Measurements from ENCODE around the gene PITPNM3. TPM values are rescaled to one million over a fixed set of nuclear protein-coding genes. Genes with fewer than 3 reads are reported as not detected.

The PITPNM3 gene
- total RNA-seq, 1 donor from 2014 or later: 0.20 TPM

GRCh38 chr17:6480303-6480675 is 76.1 kb downstream of the PITPNM3 start:
- DNase-seq (ENCODE audit: low read depth in 2 of 2): no peak

GRCh38 chr17:6479622-6480302 is 76.6 kb downstream of the PITPNM3 start:
- DNase-seq (ENCODE audit: low read depth in 2 of 2): peak; percentile 19 to 22

- DNase-seq (ENCODE audit: low read depth in 2 of 2): no peak
Measured at GRCh38 chr17:6478486-6478885, 77.9 kb downstream of the PITPNM3 start.

GRCh38 chr17:6477831-6478383 is 78.4 kb downstream of the PITPNM3 start:
- no peak for DNase-seq (ENCODE audit: low read depth in 2 of 2)

GRCh38 chr17:6476810-6477179 is 79.6 kb downstream of the PITPNM3 start:
- no peak for DNase-seq (ENCODE audit: low read depth in 2 of 2)

DNA sequence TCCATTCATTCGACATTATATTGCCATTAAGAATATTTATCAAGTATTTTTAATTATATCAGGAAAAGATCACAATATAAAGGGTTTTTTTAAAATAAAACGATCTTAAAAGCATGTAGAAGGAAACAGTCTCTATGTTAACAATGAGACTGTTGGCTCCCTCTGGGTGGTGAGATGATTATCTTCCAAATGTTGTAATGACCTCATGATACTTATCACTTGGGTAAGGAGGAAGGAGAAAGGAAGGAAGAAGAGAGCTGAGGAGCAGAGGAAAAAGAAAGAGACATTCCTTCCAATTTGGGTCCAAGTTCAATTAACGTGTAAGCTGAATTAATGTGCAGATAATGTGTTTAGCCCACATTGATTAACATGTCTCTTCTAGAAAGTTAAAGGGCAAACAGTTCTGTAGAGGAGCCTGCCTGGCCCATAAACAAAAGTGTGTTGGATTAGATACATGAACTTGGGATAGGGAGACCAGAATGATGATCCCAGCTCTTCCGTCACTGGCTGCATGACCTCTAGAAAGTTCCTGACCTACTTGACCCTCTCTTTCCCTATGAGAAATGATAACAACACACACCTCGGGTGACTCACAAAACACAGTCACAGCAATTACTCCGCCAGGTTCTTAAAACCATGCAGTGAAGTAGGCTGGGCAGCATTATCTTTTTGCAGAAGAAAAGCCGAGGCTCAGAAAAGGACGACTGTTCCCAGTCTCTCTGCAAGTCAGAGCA is 80.1 kb downstream of the PITPNM3 start:
- peak; percentile 14 to 38 for DNase-seq (ENCODE audit: low read depth in 2 of 2)

DNA sequence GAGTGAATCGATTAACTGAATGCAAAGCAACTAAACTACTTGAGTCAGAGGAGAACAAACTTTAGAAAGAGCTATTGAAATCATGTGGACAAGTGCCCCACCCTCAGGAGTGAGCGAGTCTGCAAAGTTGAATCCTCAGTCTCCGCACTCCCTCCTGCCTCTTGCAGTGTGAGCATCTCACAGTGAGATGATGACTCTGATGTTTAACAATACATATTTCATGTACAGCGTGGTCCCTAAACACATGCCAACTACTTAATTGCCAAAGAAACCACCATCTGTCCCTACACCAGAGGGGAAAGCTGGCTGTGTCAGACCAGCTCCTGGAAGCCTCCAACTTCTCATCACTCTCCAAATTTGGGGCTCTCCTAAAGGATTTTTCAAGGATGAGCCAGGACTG is 80.9 kb downstream of the PITPNM3 start:
- no peak for DNase-seq (ENCODE audit: low read depth in 2 of 2)

GRCh38 chr17:6474906-6475305 is 81.4 kb downstream of the PITPNM3 start:
- no peak for DNase-seq (ENCODE audit: low read depth in 2 of 2)

GRCh38 chr17:6474376-6474775 is 82.0 kb downstream of the PITPNM3 start:
- no peak for DNase-seq (ENCODE audit: low read depth in 2 of 2)

- DNase-seq (ENCODE audit: low read depth in 2 of 2): peak; percentile 69 to 82
Measured at GRCh38 chr17:6473128-6473767, 83.1 kb downstream of the PITPNM3 start.

DNA sequence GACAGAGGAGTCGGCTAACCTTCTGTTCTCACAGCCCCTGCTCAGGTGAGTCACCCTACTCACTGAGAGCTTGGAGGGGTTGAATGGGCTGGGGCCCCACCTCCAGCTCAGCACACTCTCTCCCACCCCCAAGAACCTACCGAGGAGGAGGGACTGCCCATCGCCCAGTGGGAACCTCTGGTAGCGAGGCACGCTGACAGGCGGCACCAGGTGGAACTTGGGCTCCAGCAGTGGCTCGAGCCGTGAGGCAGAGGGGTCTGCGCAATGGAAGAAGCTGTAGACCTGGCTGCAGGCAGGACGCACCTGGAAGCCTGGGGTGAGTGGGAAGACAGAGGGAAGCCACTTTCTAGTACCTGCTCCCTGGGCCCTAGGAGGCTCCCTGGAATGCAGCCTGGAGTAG is 83.8 kb downstream of the PITPNM3 start:
- no peak for DNase-seq (ENCODE audit: low read depth in 2 of 2)

- DNase-seq (ENCODE audit: low read depth in 2 of 2): peak in 1 of 2 donors; percentile 57
Measured at GRCh38 chr17:6471531-6472465, 84.6 kb downstream of the PITPNM3 start.

- DNase-seq (ENCODE audit: low read depth in 2 of 2): no peak
Measured at GRCh38 chr17:6470751-6471521, 85.4 kb downstream of the PITPNM3 start.

DNA sequence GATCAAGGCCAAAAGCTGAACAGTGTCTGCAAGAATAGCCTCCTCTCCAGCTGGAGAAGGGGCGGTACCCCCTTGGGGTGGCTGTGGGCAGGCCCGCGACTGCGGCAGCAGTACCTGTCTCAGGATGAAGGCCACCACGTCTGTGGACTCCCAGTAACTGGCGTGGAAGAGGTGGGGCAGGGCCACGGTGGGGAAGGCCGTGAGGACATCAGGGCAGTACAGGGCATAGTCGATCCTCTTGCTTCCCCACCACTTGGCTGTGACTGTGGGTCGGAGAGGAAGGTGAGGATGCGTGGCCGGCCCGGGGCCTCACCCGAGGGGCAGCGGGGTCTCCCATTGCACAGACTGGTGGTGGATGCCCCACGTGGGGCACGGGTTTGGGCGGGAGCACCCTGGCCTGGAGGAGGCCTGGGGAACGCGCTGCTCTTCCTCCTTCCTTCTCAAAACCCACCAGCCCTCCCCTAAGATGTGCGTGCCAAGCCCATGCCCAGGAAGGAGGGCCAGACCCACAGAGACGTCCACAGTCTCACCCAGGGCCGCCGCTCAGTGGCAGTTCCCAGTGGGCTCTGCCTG is 86.1 kb downstream of the PITPNM3 start:
- DNase-seq (ENCODE audit: low read depth in 2 of 2): no peak

GRCh38 chr17:6468051-6468790 is 88.1 kb downstream of the PITPNM3 start:
- DNase-seq (ENCODE audit: low read depth in 2 of 2): no peak

DNA sequence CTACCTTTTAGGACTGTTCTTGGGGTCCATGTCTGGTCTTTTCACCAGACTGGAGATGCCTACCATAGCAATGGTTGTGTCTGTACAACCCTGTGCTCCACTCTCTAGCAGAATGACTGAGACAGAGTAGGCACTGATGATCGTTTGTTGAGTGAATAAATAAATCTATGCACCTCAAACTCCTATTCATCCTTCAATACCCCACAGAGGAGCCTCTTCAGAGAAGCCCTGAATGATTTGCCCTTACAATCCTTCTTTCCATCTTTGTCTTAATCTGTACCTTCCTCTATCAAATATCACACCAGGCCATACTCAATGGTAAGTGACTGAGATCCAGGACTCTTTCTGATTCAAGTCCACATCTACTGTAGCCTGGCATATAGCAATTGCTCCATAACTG is 88.8 kb downstream of the PITPNM3 start:
- DNase-seq (ENCODE audit: low read depth in 2 of 2): no peak

- DNase-seq (ENCODE audit: low read depth in 2 of 2): no peak
Measured at GRCh38 chr17:6465206-6466003, 91.0 kb downstream of the PITPNM3 start.

GRCh38 chr17:6464446-6465041 is 91.8 kb downstream of the PITPNM3 start:
- DNase-seq (ENCODE audit: low read depth in 2 of 2): no peak
